OCI-LY1 (cell line): ENCODE data around the gene SH2B3.

ENCODE experiments used
- EZH2 ChIP-seq: fragments of 200-600 bp; sonication (generic), shearing (Covaris generic); IDR thresholded peaks from 2 replicates; pipeline ENCODE4 v1.8.0; 2017; ENCODE audit warnings: borderline replicate concordance, mixed run types, mild to moderate bottlenecking, antibody characterized with exemption, low read length, moderate library complexity, mixed read lengths
- TF ChIP-seq, protein P1 (sequence below): fragments of 200-600 bp; sonication (generic), shearing (Covaris generic); IDR thresholded peaks from 2 replicates; pipeline ENCODE4 v1.5.1; 2017; ENCODE audit warnings: mild to moderate bottlenecking, antibody characterized with exemption, low read length, moderate library complexity, mixed read lengths

DNA sequence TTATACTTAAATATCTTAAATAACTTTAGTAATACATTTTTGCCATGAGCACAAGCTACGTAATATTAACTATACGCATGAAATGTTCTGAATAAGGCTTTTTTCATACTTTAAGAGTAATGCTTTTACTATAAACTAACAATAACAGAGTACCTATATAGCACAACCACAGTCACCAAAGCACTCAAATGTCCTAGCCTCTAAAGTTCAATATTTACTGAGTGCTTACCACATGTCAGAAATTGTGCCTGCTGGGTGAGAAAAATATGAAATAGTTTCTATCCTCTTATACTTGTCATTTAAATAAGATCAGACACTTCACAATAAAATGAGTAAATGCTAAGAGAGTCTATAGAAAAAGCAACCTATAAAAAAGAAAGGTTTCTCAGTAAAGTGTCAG lies 83.1 kb downstream of the SH2B3 start:
- TF ChIP-seq, protein P1, sequence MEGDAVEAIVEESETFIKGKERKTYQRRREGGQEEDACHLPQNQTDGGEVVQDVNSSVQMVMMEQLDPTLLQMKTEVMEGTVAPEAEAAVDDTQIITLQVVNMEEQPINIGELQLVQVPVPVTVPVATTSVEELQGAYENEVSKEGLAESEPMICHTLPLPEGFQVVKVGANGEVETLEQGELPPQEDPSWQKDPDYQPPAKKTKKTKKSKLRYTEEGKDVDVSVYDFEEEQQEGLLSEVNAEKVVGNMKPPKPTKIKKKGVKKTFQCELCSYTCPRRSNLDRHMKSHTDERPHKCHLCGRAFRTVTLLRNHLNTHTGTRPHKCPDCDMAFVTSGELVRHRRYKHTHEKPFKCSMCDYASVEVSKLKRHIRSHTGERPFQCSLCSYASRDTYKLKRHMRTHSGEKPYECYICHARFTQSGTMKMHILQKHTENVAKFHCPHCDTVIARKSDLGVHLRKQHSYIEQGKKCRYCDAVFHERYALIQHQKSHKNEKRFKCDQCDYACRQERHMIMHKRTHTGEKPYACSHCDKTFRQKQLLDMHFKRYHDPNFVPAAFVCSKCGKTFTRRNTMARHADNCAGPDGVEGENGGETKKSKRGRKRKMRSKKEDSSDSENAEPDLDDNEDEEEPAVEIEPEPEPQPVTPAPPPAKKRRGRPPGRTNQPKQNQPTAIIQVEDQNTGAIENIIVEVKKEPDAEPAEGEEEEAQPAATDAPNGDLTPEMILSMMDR, result no peak
- TF ChIP-seq EZH2, result no peak
